Stimulated activated memory B cell treated with anti-CD40 and anti-IgM and Interleukin-4, amounts not matched to agents 10 μg/mL and 1 μg/mL and 100 μg/mL, for 72 hours (primary cell): ENCODE results near the gene EPHA3.
A peak's percentile ranks its signal among the peaks of the same experiment; 100 is the strongest.

Source experiments
- ATAC-seq: fragments of 150-1000 bp; cut with Tn5 transposase; 2 replicates; pipeline ENCODE4 v1.10.0; 2021
- H3K27ac Mint-ChIP-seq: one replicate; pipeline ENCODE4 v1.8.0; 2022; ENCODE audit warnings: mild to moderate bottlenecking, mixed read lengths
- H3K27me3 Mint-ChIP-seq: one replicate; pipeline ENCODE4 v1.8.0; 2022; ENCODE audit warnings: mixed read lengths
- H3K36me3 Mint-ChIP-seq: one replicate; pipeline ENCODE4 v1.8.0; 2022; ENCODE audit warnings: mixed read lengths
- H3K4me1 Mint-ChIP-seq: one replicate; pipeline ENCODE4 v1.8.0; 2022; ENCODE audit warnings: mixed read lengths
- H3K4me3 Mint-ChIP-seq: one replicate; pipeline ENCODE4 v1.8.0; 2022; ENCODE audit warnings: mild to moderate bottlenecking, moderate library complexity, mixed read lengths
- H3K9me3 Mint-ChIP-seq: one replicate; pipeline ENCODE4 v1.8.0; 2022; ENCODE audit warnings: mixed read lengths

EPHA3 gene

DNA sequence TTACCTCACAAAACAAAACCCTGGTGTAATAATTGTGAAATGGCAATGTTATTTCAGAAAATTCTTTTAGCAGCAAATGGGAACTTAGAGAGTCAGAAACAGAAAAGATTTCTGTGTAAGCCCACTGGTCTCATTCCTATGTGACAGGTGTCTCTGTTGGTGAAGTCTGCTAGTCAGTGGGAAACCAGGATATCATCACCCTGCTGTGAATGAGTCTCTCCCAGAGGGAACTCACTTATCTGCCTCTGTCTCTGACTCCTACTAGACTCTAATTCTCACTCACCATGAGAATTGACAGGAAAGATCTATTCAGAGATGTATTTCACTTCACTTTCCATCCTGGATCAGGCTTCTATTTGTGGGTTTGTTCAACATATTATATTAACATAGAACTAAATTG lies 266.0 kb downstream of the EPHA3 start:
- ATAC-seq = no peak
- no peaks in the 10 kb centered on the region for H3K27me3 Mint-ChIP-seq
- H3K4me1 Mint-ChIP-seq = no peaks in the 10 kb centered on the region
- peaks cover 3% of the 10 kb centered on the region for H3K9me3 Mint-ChIP-seq
- H3K4me3 Mint-ChIP-seq = no peak overlapping the region
- H3K36me3 Mint-ChIP-seq = no peaks in the 10 kb centered on the region
- no peak overlapping the region for H3K27ac Mint-ChIP-seq

DNA sequence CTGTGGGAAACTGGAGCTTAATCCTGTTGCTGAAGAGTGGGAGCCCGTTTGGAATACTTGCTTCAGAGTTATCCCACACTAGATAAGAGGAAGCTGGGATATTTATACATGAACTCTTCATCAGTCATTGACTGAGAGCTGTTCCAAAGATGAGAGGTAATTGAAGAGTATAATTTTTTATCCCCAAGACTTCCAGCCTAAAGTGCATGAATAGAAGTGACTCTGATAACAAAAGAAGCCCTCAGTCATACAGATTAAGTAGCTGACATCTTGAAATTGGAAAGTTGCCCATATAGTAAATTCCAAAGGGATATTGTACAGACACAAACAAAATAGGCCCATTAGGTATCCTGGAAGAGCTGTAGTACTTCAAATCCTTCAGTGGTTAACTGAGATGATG lies 268.0 kb downstream of the EPHA3 start:
- no peak for ATAC-seq
- H3K9me3 Mint-ChIP-seq = no peaks in the 10 kb centered on the region
- no peaks in the 10 kb centered on the region for H3K27me3 Mint-ChIP-seq
- H3K4me1 Mint-ChIP-seq = no peaks in the 10 kb centered on the region
- H3K4me3 Mint-ChIP-seq = no peak overlapping the region
- no peak overlapping the region for H3K27ac Mint-ChIP-seq
- no peaks in the 10 kb centered on the region for H3K36me3 Mint-ChIP-seq

DNA sequence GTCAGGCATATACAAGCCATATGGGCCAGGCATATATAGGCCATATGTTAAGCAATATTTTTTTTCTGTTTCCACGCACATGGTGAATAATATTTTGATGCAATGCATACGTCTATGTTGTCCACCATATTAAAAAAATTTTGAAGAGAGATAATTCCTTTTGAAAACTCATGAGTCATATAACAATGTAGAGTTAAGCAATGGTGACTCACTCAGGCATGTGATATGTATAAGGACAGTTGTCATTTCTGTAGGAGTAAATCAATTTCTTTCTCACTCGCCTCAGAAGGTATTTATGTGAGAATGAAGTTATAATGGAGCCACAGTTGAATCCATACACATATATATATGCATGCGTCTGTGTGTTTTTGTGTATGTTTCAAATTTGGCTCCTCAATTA lies 272.6 kb downstream of the EPHA3 start:
- H3K4me3 Mint-ChIP-seq = no peak overlapping the region
- no peak for ATAC-seq
- H3K27me3 Mint-ChIP-seq = no peaks in the 10 kb centered on the region
- H3K9me3 Mint-ChIP-seq = no peaks in the 10 kb centered on the region
- H3K4me1 Mint-ChIP-seq = no peaks in the 10 kb centered on the region
- H3K27ac Mint-ChIP-seq = no peak overlapping the region
- H3K36me3 Mint-ChIP-seq = no peaks in the 10 kb centered on the region

DNA sequence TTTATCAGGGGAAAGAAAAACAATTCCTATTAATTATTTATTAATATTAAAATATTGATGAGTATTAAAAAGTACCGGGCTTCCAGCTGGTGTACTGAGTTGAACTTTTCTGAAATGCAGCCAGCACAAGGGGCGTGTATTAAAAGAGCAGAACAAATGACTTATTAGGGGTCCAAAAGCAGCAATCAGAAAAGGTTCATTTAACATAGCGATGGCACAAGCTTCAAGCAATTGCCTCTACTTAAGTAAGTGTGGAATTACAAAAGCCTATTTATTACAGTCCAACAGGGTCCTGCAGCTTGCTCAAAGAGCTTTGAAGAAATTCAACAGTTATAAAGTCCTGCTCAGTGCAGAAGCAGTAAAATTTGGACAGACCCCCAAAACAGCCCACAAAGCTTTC lies 285.6 kb downstream of the EPHA3 start:
- Mint-ChIP-seq H3K4me3 (no peak overlapping the region), H3K27me3 (no peaks in the 10 kb centered on the region), H3K4me1 (no peaks in the 10 kb centered on the region), H3K36me3 (no peaks in the 10 kb centered on the region), H3K27ac (no peak overlapping the region), H3K9me3 (peaks cover 5% of the 10 kb centered on the region)
- no peak for ATAC-seq

DNA sequence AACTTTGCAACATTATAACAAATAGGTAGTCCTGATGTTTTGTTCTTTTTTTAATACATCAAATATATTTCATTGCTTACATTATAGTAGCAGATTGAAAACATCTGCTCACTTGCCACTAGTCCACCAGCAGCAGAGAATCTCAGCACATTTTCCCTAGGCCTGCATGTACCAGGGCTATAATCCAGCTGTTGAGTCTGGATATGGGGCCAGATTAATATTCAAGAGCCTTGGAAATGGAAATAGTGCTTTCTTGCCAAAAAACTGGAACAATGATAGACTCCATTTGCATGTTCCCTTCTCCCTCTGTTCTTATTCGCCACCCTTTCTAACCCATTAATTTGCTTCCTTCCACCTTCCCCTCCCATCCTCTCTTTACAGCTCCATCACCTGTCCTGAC lies 288.0 kb downstream of the EPHA3 start:
- ATAC-seq = no peak
- no peaks in the 10 kb centered on the region for H3K4me1 Mint-ChIP-seq
- H3K4me3 Mint-ChIP-seq = no peak overlapping the region
- no peak overlapping the region for H3K27ac Mint-ChIP-seq
- H3K27me3 Mint-ChIP-seq = no peaks in the 10 kb centered on the region
- peaks cover 5% of the 10 kb centered on the region for H3K9me3 Mint-ChIP-seq
- H3K36me3 Mint-ChIP-seq = no peaks in the 10 kb centered on the region

DNA sequence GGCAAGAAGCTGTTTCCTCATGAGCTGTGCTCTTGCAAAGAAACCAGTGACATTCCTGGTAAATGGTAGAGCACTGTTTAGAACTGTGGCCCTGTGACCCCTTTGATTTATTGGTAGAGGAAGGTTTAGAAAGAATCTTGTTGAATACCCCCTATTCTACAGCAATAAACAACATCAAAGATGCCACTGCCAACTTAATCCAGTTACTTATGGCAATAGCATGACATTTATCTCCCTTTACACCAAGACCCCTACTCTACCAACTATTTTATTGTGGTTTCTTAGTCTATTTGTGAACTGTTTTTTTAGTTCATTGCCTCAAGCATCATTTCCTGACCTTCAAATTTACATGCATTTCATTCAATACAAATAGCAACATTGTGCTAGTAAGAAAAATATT lies 288.6 kb downstream of the EPHA3 start:
- H3K9me3 Mint-ChIP-seq = peaks cover 5% of the 10 kb centered on the region
- no peak overlapping the region for H3K27ac Mint-ChIP-seq
- no peak for ATAC-seq
- H3K4me1 Mint-ChIP-seq = no peaks in the 10 kb centered on the region
- H3K4me3 Mint-ChIP-seq = no peak overlapping the region
- H3K27me3 Mint-ChIP-seq = no peaks in the 10 kb centered on the region
- no peaks in the 10 kb centered on the region for H3K36me3 Mint-ChIP-seq

DNA sequence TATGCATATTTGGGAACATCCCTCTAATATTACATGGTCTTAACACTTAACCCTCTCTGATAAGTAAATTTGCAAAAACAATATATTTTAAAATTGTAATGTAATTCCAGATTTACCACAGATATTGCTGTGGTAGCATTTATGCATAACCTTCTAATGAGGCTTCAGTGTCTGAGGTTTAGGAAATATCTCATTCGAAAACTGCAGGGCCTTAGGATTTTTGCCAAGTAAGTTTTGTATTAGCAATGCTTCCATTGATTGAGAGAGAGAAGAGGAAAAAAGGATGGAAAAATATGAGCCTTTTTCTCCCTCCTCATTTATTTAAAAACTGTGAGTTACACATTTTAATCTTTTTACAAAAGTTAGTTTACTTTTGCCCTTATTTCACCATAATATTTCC lies 294.6 kb downstream of the EPHA3 start:
- Mint-ChIP-seq H3K27ac (no peak overlapping the region), H3K4me3 (no peak overlapping the region), H3K9me3 (no peaks in the 10 kb centered on the region), H3K4me1 (no peaks in the 10 kb centered on the region), H3K27me3 (no peaks in the 10 kb centered on the region), H3K36me3 (no peaks in the 10 kb centered on the region)
- ATAC-seq = no peak

DNA sequence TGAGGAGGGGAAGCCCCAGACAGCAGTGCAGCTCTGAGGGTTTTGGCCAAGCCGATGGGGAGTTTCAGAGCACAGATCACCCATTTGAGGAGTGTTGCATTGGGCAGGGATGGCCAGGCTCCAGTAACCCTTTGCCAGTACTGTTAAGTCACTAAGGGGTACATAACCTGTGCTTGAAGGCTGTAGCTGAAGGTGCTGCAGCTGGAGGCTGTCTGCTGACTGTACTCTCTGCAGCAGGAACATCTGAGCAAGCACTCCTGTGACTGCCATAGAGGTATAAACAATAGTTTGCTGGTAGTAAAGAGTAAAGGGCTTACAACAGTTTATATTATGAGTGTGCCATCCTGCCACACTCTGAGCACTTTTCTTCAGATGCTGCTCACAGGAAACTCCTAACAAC lies 297.8 kb downstream of the EPHA3 start:
- Mint-ChIP-seq H3K27me3 (no peaks in the 10 kb centered on the region), H3K27ac (no peak overlapping the region), H3K4me1 (no peaks in the 10 kb centered on the region), H3K4me3 (no peak overlapping the region), H3K36me3 (no peaks in the 10 kb centered on the region), H3K9me3 (no peaks in the 10 kb centered on the region)
- ATAC-seq = peak; percentile 51

DNA sequence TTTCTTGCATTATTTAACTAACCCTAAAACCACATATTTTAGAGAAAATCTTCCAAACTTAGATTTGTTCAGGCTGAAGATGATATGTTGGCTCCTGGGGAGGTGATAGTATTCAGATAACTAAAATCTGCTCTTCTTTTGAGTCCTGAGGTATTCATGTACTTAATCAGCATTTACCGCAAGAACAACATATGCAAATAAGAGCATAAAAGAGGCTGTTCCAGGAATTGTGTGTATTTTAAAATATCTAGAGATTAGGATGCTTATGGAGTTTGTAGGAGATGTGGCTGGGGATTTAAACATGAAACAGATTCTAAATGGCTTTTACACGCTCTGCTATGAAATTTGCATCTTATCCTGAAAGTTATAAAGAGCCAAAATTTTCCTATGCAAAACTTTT lies 298.2 kb downstream of the EPHA3 start:
- ATAC-seq = no peak
- H3K27ac Mint-ChIP-seq = no peak overlapping the region
- no peaks in the 10 kb centered on the region for H3K4me1 Mint-ChIP-seq
- H3K27me3 Mint-ChIP-seq = no peaks in the 10 kb centered on the region
- no peak overlapping the region for H3K4me3 Mint-ChIP-seq
- H3K36me3 Mint-ChIP-seq = no peaks in the 10 kb centered on the region
- no peaks in the 10 kb centered on the region for H3K9me3 Mint-ChIP-seq

DNA sequence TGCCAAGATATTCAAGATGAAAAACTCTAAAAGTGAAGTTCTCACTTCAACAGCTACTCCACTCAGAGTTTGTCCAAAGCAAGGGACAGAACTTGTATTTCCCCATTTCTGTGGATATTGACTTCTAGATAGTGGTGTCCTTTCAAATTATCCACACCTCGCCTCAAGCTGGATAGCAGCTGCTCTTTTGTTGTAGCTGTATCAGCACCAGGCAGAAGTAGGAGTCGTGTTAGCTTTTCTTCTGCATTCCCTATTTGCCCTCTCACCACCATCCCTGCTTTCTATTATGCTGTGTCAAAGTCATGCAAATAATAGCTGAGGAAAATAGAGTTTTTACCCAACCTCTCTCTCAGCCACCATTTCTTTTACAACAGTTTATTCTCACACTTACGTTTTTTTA lies 303.8 kb downstream of the EPHA3 start:
- H3K4me1 Mint-ChIP-seq = no peaks in the 10 kb centered on the region
- ATAC-seq = no peak
- H3K27ac Mint-ChIP-seq = no peak overlapping the region

DNA sequence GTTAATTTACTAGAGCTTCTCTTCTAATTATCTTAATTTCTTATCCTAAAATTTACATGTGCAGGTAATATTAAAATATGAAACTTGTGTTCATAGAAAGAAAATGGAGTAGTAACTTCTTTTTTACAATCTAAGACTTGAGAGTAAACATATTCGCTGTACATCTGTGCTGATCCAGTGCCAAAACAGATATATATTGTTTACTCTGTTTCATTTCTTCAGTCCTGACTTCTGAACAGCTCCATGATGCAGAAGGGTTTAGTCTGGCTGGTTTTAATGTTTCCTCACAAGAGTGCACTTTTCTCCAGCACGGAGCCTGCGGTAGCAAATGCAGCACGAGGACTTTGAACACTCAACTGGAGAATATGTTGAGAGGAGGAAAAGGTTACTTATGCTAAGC lies 306.8 kb downstream of the EPHA3 start:
- H3K27me3 Mint-ChIP-seq = no peaks in the 10 kb centered on the region
- no peak overlapping the region for H3K27ac Mint-ChIP-seq
- H3K4me3 Mint-ChIP-seq = no peak overlapping the region
- no peaks in the 10 kb centered on the region for H3K4me1 Mint-ChIP-seq
- H3K9me3 Mint-ChIP-seq = no peaks in the 10 kb centered on the region
- H3K36me3 Mint-ChIP-seq = no peaks in the 10 kb centered on the region
- ATAC-seq = no peak

More for the DNA sequence above, 303.8 kb downstream of the EPHA3 start:
- H3K9me3 Mint-ChIP-seq = no peaks in the 10 kb centered on the region
- no peaks in the 10 kb centered on the region for H3K27me3 Mint-ChIP-seq
- no peaks in the 10 kb centered on the region for H3K36me3 Mint-ChIP-seq
- H3K4me3 Mint-ChIP-seq = no peak overlapping the region

DNA sequence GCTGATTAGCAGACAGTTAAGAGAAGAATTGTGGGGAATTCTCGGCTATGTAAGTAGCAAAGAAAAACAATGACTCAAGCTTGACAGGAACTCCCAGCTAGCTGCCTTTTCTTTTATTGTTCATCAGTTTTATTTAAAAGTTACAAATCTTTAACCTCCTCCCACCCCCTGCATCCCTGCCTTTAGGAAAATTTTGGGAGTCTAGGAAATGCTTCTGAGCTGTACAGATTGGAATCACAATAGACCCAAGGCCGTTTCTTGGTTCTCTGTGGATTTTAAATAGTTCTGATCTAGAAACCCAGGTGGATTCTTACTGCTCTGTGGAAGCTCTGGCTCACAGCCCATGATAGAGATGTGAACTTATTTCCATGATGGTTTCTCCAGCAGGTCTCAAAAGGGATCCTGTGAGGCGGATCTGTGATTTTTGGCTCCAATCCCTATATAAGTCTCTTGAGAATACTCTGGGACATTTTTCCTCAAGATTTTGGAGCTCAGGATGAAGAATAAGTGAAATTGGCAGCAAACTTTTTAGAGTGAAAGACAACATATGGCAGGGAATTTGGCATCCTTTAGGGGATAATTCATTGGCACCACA lies 312.3 kb downstream of the EPHA3 start:
- ATAC-seq = no peak
- Mint-ChIP-seq H3K36me3 (no peaks in the 10 kb centered on the region), H3K27me3 (no peaks in the 10 kb centered on the region), H3K9me3 (no peaks in the 10 kb centered on the region), H3K4me1 (no peaks in the 10 kb centered on the region), H3K27ac (no peak overlapping the region), H3K4me3 (no peak overlapping the region)

DNA sequence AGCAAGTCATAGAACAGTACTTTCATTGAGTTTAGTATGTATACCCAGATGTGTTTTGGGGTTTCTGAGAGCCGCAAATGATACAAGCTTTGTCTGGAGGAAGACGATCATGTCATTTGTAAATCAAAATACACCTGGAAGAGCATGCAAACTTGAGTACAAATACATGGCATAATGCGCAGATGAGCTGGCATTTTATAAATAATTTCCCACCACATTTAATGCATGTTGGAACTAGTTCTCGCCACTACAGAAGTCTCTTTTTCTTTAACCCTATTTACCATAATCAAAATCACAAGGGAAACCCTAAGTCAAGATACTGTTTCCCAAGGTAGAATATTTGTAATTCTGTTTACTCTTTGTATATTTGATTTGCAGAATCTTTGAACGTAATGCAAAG lies 318.6 kb downstream of the EPHA3 start:
- H3K36me3 Mint-ChIP-seq = no peaks in the 10 kb centered on the region
- no peak for ATAC-seq

DNA sequence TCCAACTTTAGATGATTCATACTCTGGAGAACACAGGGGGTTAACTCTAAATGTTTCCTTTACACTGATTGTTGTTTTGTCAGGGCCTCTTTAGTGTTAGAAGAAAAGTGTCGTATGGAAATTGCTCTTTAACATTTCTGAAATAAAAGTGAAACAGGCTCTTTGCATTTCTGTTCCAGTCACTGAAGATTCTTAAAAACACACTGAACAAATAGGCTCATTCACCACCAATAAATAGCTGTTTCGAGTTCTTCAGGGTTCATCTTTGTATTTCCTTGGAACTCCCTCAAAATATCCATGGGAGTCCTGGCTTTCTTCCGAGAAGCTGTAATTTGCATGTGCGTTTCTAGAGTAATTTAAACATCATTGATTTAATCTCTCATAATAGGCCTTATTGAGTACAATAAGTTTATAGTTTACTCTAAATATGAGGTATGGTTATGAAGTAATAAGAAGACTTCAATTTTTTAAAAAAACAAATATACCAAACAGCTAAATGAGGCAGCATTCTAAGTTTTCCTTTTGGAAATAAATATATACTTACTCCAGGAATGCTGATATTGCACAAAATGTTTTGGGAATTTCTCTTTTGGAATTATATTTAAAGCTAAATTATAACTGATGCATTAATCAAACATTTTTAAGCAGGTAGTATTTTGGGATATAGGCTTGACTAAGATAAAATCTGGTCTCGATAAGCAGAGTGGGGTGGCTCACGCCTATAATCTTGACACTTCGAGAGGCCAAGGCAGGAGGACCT lies 327.4 kb downstream of the EPHA3 start:
- H3K27ac Mint-ChIP-seq = no peak overlapping the region
- no peaks in the 10 kb centered on the region for H3K4me1 Mint-ChIP-seq
- H3K36me3 Mint-ChIP-seq = no peaks in the 10 kb centered on the region
- ATAC-seq = no peak
- no peak overlapping the region for H3K4me3 Mint-ChIP-seq
- H3K9me3 Mint-ChIP-seq = peaks cover 2% of the 10 kb centered on the region
- no peaks in the 10 kb centered on the region for H3K27me3 Mint-ChIP-seq

More for the DNA sequence above, 318.6 kb downstream of the EPHA3 start:
- Mint-ChIP-seq H3K27me3 (no peaks in the 10 kb centered on the region), H3K9me3 (no peaks in the 10 kb centered on the region), H3K27ac (no peak overlapping the region), H3K4me1 (no peaks in the 10 kb centered on the region), H3K4me3 (no peak overlapping the region)

DNA sequence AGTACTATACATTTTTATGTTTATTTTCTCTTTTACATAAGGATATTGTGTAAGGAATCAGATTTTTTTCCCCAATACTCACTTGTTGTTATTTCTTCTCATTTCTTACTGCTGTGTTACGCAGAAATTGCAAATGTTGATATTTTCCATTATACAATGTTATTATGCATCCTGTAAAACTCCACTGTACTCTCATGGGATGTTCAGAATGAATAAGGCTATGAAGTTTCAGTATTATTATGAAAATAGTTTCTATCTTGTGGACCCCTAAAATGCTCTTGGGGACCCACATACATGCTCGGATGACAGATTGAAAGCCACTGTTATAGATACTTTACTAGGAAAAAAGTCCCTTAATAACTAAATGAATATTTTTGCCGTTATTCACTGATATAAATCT lies 329.4 kb downstream of the EPHA3 start:
- Mint-ChIP-seq H3K4me1 (no peaks in the 10 kb centered on the region), H3K27ac (no peak overlapping the region), H3K27me3 (no peaks in the 10 kb centered on the region), H3K36me3 (no peaks in the 10 kb centered on the region), H3K4me3 (no peak overlapping the region), H3K9me3 (peaks cover 2% of the 10 kb centered on the region)
- no peak for ATAC-seq

DNA sequence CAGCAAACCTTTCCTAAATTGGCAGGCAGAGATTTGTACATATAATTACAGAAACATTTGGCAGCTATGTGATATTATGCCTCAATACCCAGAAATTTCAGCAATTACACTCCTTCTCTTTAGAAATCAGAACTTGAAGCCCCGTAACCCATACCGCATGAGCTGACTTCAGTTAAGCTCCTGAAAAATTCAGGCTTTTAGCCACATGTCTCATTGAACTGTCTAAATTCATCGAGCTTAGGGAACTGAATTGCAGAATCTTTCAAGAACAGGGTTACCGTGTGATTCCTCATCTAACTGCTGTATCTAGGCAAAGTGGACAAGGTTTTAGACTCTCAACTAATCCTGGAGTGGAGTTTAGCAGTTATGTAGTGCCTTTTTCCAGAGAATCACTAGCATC lies 333.0 kb downstream of the EPHA3 start:
- no peak overlapping the region for H3K27ac Mint-ChIP-seq
- no peaks in the 10 kb centered on the region for H3K27me3 Mint-ChIP-seq
- ATAC-seq = no peak
- H3K4me3 Mint-ChIP-seq = no peak overlapping the region
- H3K9me3 Mint-ChIP-seq = no peaks in the 10 kb centered on the region
- H3K36me3 Mint-ChIP-seq = no peaks in the 10 kb centered on the region
- H3K4me1 Mint-ChIP-seq = no peaks in the 10 kb centered on the region
